GM21825 (cell line): ENCODE measurements around the gene CXCR3.
A peak's percentile ranks its signal among the peaks of the same experiment; 100 is the strongest.
"Not testable (repeated sequence)": the region's sequence is repeated elsewhere in the genome, so short reads cannot be mapped to it uniquely, and the experiment has no call there.

Source experiments
- ATAC-seq: cut with Tn5 transposase; IDR thresholded peaks from one replicate; pipeline ENCODE4 v1.9.1; 2021; ENCODE audit warnings: mild to moderate bottlenecking, moderate library complexity; ENCODE audit not compliant: unreplicated experiment

Gene CXCR3

GRCh38 chrX:71618303-71618721, at the start of gene CXCR3:
Gene CXCR3 (minus strand): TSS chrX:71618511. CDS start chrX:71618449, 62 bp downstream.
- peak; percentile 50 for ATAC-seq

- no peak for ATAC-seq
Measured at GRCh38 chrX:71667328-71668247, 49.3 kb upstream of the CXCR3 start, which contains the start of gene LOC101059915. Gene LOC101059915 (plus strand): TSS chrX:71667546.

GRCh38 chrX:71666240-71667223, 48.2 kb upstream of the CXCR3 start:
- ATAC-seq = no peak

- no peak for ATAC-seq
Measured at GRCh38 chrX:71665747-71666146, 47.4 kb upstream of the CXCR3 start.

GRCh38 chrX:71664889-71665491, 46.7 kb upstream of the CXCR3 start:
- ATAC-seq = no peak

- ATAC-seq = not testable (repeated sequence)
Measured at GRCh38 chrX:71664202-71664601, 45.9 kb upstream of the CXCR3 start.

GRCh38 chrX:71663238-71663637, 44.9 kb upstream of the CXCR3 start:
- ATAC-seq = not testable (repeated sequence)

- not testable (repeated sequence) for ATAC-seq
Measured at GRCh38 chrX:71662654-71663053, 44.3 kb upstream of the CXCR3 start.

GRCh38 chrX:71661919-71662318, 43.6 kb upstream of the CXCR3 start:
- no peak for ATAC-seq

- no peak for ATAC-seq
Measured at GRCh38 chrX:71660562-71661416, 42.5 kb upstream of the CXCR3 start.

- no peak for ATAC-seq
Measured at GRCh38 chrX:71659959-71660358, 41.6 kb upstream of the CXCR3 start.

- ATAC-seq = no peak
Measured at GRCh38 chrX:71659342-71659741, 41.0 kb upstream of the CXCR3 start.

- ATAC-seq = no peak
Measured at GRCh38 chrX:71657267-71657666, 39.0 kb upstream of the CXCR3 start.

GRCh38 chrX:71653344-71653743, 35.0 kb upstream of the CXCR3 start:
- ATAC-seq = no peak

- no peak for ATAC-seq
Measured at GRCh38 chrX:71652405-71652804, 34.1 kb upstream of the CXCR3 start.

GRCh38 chrX:71650333-71650969, 32.1 kb upstream of the CXCR3 start:
- peak; percentile 75 for ATAC-seq

GRCh38 chrX:71644406-71644805, 26.1 kb upstream of the CXCR3 start:
- not testable (repeated sequence) for ATAC-seq

GRCh38 chrX:71640002-71640401, 21.7 kb upstream of the CXCR3 start:
- no peak for ATAC-seq

GRCh38 chrX:71638409-71638808, 20.1 kb upstream of the CXCR3 start:
- ATAC-seq = no peak
